ENCODE data around the gene SLC16A4. TPM values are rescaled to one million over a fixed set of nuclear protein-coding genes. Genes with fewer than 3 reads are reported as not detected.

SLC16A4 gene
- total RNA-seq, 4 donors from 2014 or later, result 0.88 to 4.5 (median 4.2) TPM; not detected in 1

DNA sequence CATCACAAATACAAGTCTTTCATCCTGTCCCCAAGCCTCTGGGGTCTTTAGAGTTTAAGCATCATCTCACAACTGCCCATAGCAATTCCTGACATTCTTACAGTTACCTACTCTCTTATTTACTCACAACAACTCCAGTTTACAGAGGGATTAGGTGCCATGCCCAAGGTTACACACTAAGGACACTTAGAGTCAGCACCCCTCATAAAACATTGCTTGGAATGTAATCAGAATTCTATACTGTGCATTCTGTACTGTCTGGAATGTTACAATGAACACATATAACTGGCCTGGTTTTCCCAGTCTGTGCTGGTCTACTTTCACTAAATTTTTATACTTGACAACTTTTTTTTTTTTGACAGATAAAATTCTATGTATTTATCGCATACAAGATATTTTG lies 66.2 kb downstream of the SLC16A4 start:
- Histone ChIP-seq H3K36me3 (no peaks in the 10 kb centered on the region), H3K27ac (no peak overlapping the region), H3K27me3 (no peaks in the 10 kb centered on the region), H3K4me1 (no peaks in the 10 kb centered on the region), H3K9me3 (no peaks in the 10 kb centered on the region), H3K4me3 (no peak overlapping the region)
- WGBS, 2 donors, result 88 to 97% methylated on average over 1 of the region's 1 CpG
- TF ChIP-seq, protein P1, sequence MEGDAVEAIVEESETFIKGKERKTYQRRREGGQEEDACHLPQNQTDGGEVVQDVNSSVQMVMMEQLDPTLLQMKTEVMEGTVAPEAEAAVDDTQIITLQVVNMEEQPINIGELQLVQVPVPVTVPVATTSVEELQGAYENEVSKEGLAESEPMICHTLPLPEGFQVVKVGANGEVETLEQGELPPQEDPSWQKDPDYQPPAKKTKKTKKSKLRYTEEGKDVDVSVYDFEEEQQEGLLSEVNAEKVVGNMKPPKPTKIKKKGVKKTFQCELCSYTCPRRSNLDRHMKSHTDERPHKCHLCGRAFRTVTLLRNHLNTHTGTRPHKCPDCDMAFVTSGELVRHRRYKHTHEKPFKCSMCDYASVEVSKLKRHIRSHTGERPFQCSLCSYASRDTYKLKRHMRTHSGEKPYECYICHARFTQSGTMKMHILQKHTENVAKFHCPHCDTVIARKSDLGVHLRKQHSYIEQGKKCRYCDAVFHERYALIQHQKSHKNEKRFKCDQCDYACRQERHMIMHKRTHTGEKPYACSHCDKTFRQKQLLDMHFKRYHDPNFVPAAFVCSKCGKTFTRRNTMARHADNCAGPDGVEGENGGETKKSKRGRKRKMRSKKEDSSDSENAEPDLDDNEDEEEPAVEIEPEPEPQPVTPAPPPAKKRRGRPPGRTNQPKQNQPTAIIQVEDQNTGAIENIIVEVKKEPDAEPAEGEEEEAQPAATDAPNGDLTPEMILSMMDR (IDR thresholded peaks at IDR 0.05), result no peak
- no peak for TF ChIP-seq POLR2A (IDR thresholded peaks at IDR 0.05)
- intact Hi-C loops (cut with DNase I), result no loop called here
- no peak for DNase-seq

- DNase-seq, result no peak
- Histone ChIP-seq H3K9me3 (no peaks in the 10 kb centered on the region), H3K36me3 (no peaks in the 10 kb centered on the region), H3K27ac (no peak overlapping the region), H3K4me1 (no peaks in the 10 kb centered on the region), H3K4me3 (no peak overlapping the region), H3K27me3 (no peaks in the 10 kb centered on the region)
- intact Hi-C loops (cut with DNase I), result no loop called here
- no peak for TF ChIP-seq POLR2A (IDR thresholded peaks at IDR 0.05)
- TF ChIP-seq, protein P1 (IDR thresholded peaks at IDR 0.05), result no peak
- 63 to 65% methylated on average over 4 of the region's 4 CpGs for WGBS, 2 donors
Observed at GRCh38 chr1:110321846-110322245, 69.0 kb downstream of the SLC16A4 start.

DNA sequence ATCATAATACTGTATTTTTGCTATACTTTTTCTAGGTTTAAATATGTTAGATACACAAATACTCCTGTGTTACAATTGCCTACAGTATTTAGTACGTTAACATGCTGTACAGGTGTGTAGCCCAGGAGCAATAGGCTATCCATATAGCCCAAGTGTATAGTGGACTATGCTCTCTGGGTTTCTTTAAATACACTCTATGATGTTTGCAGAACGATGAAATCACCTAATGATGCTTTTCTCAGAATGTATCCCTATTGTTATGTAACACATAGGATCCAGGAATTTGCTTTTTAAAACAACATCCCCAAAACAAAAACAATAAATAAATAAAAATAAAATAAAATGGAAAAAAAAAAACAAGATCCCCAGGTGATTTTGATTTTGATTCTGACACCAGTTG lies 69.8 kb downstream of the SLC16A4 start:
- Histone ChIP-seq H3K4me3 (no peak overlapping the region), H3K27me3 (no peaks in the 10 kb centered on the region), H3K9me3 (no peaks in the 10 kb centered on the region), H3K27ac (no peak overlapping the region), H3K36me3 (no peaks in the 10 kb centered on the region), H3K4me1 (no peaks in the 10 kb centered on the region)
- 78 to 93% methylated on average over 2 of the region's 2 CpGs for WGBS, 2 donors
- DNase-seq, result no peak
- TF ChIP-seq, protein P1 (IDR thresholded peaks at IDR 0.05), result no peak
- no peak for TF ChIP-seq POLR2A (IDR thresholded peaks at IDR 0.05)
- intact Hi-C loops (cut with DNase I), result no loop called here

- DNase-seq, result no peak
- Histone ChIP-seq H3K9me3 (no peaks in the 10 kb centered on the region), H3K27ac (no peak overlapping the region), H3K36me3 (no peaks in the 10 kb centered on the region), H3K27me3 (no peaks in the 10 kb centered on the region), H3K4me3 (no peak overlapping the region), H3K4me1 (no peaks in the 10 kb centered on the region)
- intact Hi-C loops (cut with DNase I), result no loop called here
- WGBS, 2 donors, result 67 to 100% methylated on average over 1 of the region's 1 CpG
- no peak for TF ChIP-seq POLR2A (IDR thresholded peaks at IDR 0.05)
- TF ChIP-seq, protein P1 (IDR thresholded peaks at IDR 0.05), result no peak
Observed at GRCh38 chr1:110320168-110320518, 70.7 kb downstream of the SLC16A4 start.

- WGBS, 2 donors, result 57 to 71% methylated on average over 4 of the region's 4 CpGs
- Histone ChIP-seq H3K4me3 (no peak overlapping the region), H3K9me3 (no peaks in the 10 kb centered on the region), H3K27ac (no peak overlapping the region), H3K27me3 (no peaks in the 10 kb centered on the region), H3K4me1 (no peaks in the 10 kb centered on the region), H3K36me3 (no peaks in the 10 kb centered on the region)
- intact Hi-C loops (cut with DNase I), result no loop called here
- TF ChIP-seq POLR2A (IDR thresholded peaks at IDR 0.05), result no peak
- TF ChIP-seq, protein P1 (IDR thresholded peaks at IDR 0.05), result no peak
- DNase-seq, result no peak
Observed at GRCh38 chr1:110319332-110320167, 71.3 kb downstream of the SLC16A4 start.
